D721Med (cell line): Measurements from ENCODE around the gene KLC1.

Experiments used
- DNase-seq: peaks from one replicate; pipeline ENCODE4 v3.0.0; 2011; ENCODE audit warnings: low spot score; ENCODE audit not compliant: insufficient read length
- FAIRE-seq: peaks from 2 replicates; lab custom pipeline; 2011; peaks lifted over from hg19 to GRCh38; lab: Jason Lieb, UNC
- CTCF ChIP-seq: IDR thresholded peaks from 2 replicates; pipeline ENCODE4 v1.5.1; 2012; ENCODE audit warnings: mild to moderate bottlenecking, control low read depth; ENCODE audit not compliant: insufficient read depth; ENCODE audit errors: missing control alignments

The KLC1 gene

GRCh38 chr14:103709814-103710213 is 80.8 kb downstream of the KLC1 start:
- DNase-seq (no peak), FAIRE-seq (no peak)
- no peak for TF ChIP-seq CTCF

GRCh38 chr14:103710771-103711377 is 81.9 kb downstream of the KLC1 start:
- DNase-seq (no peak), FAIRE-seq (no peak)
- TF ChIP-seq CTCF, result no peak

- TF ChIP-seq CTCF, result no peak
- DNase-seq (no peak), FAIRE-seq (no peak)
These were observed 82.8 kb downstream of the KLC1 start for GRCh38 chr14:103711516-103712431.

GRCh38 chr14:103712633-103713247 is 83.7 kb downstream of the KLC1 start:
- FAIRE-seq (no peak), DNase-seq (no peak)
- no peak for TF ChIP-seq CTCF

GRCh38 chr14:103713304-103714062 is 84.5 kb downstream of the KLC1 start:
- no peak for TF ChIP-seq CTCF
- FAIRE-seq, result no peak
- DNase-seq, result no peak

GRCh38 chr14:103714063-103714724 is 85.2 kb downstream of the KLC1 start:
- no peak for TF ChIP-seq CTCF
- no peak for FAIRE-seq
- no peak for DNase-seq
